ENCODE results near the gene ENPP7. TPM values are rescaled to one million over a fixed set of nuclear protein-coding genes. Genes with fewer than 3 reads are reported as not detected.

ENPP7 gene
- total and polyA plus RNA-seq, 4 donors = 0.31 TPM; not detected in 3

- no peaks in the 10 kb centered on the region for H3K9me3 ChIP-seq (ENCODE audit: control insufficient read depth in 4 of 4, insufficient read depth in 3 of 4, low read length in 3 of 4)
- ATAC-seq (ENCODE audit: insufficient read depth, low FRiP score) (no peak), DNase-seq (no peak)
- peaks cover 0 to 8% (median 0%) of the 10 kb centered on the region in 5 donors for H3K4me1 ChIP-seq (ENCODE audit: control insufficient read depth in 5 of 5, insufficient read depth in 5 of 5, low read length in 5 of 5)
- H3K36me3 ChIP-seq (ENCODE audit: control insufficient read depth in 4 of 4, insufficient read depth in 4 of 4, low read length in 4 of 4) = no peaks in the 10 kb centered on the region
- WGBS, 2 donors = 82 to 87% methylated on average over 14 of the region's 14 CpGs
- no peak overlapping the region for H3K4me3 ChIP-seq
- TF ChIP-seq, protein P1, sequence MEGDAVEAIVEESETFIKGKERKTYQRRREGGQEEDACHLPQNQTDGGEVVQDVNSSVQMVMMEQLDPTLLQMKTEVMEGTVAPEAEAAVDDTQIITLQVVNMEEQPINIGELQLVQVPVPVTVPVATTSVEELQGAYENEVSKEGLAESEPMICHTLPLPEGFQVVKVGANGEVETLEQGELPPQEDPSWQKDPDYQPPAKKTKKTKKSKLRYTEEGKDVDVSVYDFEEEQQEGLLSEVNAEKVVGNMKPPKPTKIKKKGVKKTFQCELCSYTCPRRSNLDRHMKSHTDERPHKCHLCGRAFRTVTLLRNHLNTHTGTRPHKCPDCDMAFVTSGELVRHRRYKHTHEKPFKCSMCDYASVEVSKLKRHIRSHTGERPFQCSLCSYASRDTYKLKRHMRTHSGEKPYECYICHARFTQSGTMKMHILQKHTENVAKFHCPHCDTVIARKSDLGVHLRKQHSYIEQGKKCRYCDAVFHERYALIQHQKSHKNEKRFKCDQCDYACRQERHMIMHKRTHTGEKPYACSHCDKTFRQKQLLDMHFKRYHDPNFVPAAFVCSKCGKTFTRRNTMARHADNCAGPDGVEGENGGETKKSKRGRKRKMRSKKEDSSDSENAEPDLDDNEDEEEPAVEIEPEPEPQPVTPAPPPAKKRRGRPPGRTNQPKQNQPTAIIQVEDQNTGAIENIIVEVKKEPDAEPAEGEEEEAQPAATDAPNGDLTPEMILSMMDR (IDR thresholded peaks at IDR 0.05; ENCODE audit: control extremely low read depth, extremely low read depth) = no peak
- H3K27me3 ChIP-seq (ENCODE audit: control insufficient read depth in 3 of 3, insufficient read depth in 3 of 3, low read length in 2 of 3) = no peaks in the 10 kb centered on the region
- H3K27ac ChIP-seq (ENCODE audit: low read depth in 1 of 2, low read length in 1 of 2) = no peak overlapping the region
- no peak overlapping the region for H3K9ac ChIP-seq (ENCODE audit: insufficient read depth in 1 of 2, low read length in 2 of 2)
These were observed 17.4 kb upstream of the ENPP7 start for GRCh38 chr17:79713391-79713790.

GRCh38 chr17:79714176-79715097 lies 16.3 kb upstream of the ENPP7 start:
- TF ChIP-seq, protein P1 (IDR thresholded peaks at IDR 0.05; ENCODE audit: control extremely low read depth, extremely low read depth) = no peak
- no peak overlapping the region for H3K27ac ChIP-seq (ENCODE audit: low read depth in 1 of 2, low read length in 1 of 2)
- H3K9ac ChIP-seq (ENCODE audit: insufficient read depth in 1 of 2, low read length in 2 of 2) = no peak overlapping the region
- H3K36me3 ChIP-seq (ENCODE audit: control insufficient read depth in 4 of 4, insufficient read depth in 4 of 4, low read length in 4 of 4) = no peaks in the 10 kb centered on the region
- DNase-seq = no peak
- no peak for ATAC-seq (ENCODE audit: insufficient read depth, low FRiP score)
- H3K27me3 ChIP-seq (ENCODE audit: control insufficient read depth in 3 of 3, insufficient read depth in 3 of 3, low read length in 2 of 3) = no peaks in the 10 kb centered on the region
- no peaks in the 10 kb centered on the region for H3K9me3 ChIP-seq (ENCODE audit: control insufficient read depth in 4 of 4, insufficient read depth in 3 of 4, low read length in 3 of 4)
- no peak overlapping the region for H3K4me3 ChIP-seq
- 87 to 91% methylated on average over 30 of the region's 30 CpGs for WGBS, 2 donors
- H3K4me1 ChIP-seq (ENCODE audit: control insufficient read depth in 5 of 5, insufficient read depth in 5 of 5, low read length in 5 of 5) = peaks cover 0 to 8% (median 0%) of the 10 kb centered on the region in 5 donors

GRCh38 chr17:79715098-79715942 lies 15.4 kb upstream of the ENPP7 start:
- DNase-seq (no peak), ATAC-seq (ENCODE audit: insufficient read depth, low FRiP score) (no peak)
- Histone ChIP-seq H3K4me1 (ENCODE audit: control insufficient read depth in 5 of 5, insufficient read depth in 5 of 5, low read length in 5 of 5) (peaks cover 0 to 8% (median 0%) of the 10 kb centered on the region in 5 donors), H3K9ac (ENCODE audit: insufficient read depth in 1 of 2, low read length in 2 of 2) (no peak overlapping the region), H3K27me3 (ENCODE audit: control insufficient read depth in 3 of 3, insufficient read depth in 3 of 3, low read length in 2 of 3) (no peaks in the 10 kb centered on the region), H3K9me3 (ENCODE audit: control insufficient read depth in 4 of 4, insufficient read depth in 3 of 4, low read length in 3 of 4) (no peaks in the 10 kb centered on the region), H3K4me3 (no peak overlapping the region), H3K27ac (ENCODE audit: low read depth in 1 of 2, low read length in 1 of 2) (no peak overlapping the region), H3K36me3 (ENCODE audit: control insufficient read depth in 4 of 4, insufficient read depth in 4 of 4, low read length in 4 of 4) (no peaks in the 10 kb centered on the region)
- TF ChIP-seq, protein P1 (IDR thresholded peaks at IDR 0.05; ENCODE audit: control extremely low read depth, extremely low read depth) = no peak
- WGBS, 2 donors = 47 to 52% methylated on average over 16 of the region's 16 CpGs
